HG03469 (cell line): Measurements from ENCODE around the gene SIAH2.

Experiments
- ATAC-seq: cut with Tn5 transposase; IDR thresholded peaks from one replicate; pipeline ENCODE4 v1.9.1; 2021; ENCODE audit warnings: mild to moderate bottlenecking, moderate library complexity, moderate number of reproducible peaks; ENCODE audit not compliant: unreplicated experiment

Gene SIAH2

DNA sequence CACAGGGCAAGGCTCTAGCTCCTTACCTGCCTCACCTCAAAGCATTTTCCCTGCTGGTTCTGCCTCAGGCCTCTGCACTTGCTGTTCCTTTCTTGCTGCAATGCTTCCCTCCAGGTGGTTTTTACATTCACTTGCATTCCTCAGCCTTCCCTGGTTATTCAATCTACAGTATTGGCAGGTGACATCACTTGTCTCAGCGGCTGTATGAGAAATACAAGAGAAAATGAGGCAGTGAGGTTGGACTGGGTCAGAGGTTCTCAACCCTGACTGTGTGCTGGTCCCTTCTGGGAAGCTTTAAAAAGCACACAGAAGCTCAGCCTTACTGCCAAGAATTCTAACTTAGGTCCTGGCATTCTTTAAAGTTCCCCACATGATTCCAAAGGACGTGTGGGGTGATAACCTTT, 26.7 kb downstream of the SIAH2 start:
- no peak for ATAC-seq

DNA sequence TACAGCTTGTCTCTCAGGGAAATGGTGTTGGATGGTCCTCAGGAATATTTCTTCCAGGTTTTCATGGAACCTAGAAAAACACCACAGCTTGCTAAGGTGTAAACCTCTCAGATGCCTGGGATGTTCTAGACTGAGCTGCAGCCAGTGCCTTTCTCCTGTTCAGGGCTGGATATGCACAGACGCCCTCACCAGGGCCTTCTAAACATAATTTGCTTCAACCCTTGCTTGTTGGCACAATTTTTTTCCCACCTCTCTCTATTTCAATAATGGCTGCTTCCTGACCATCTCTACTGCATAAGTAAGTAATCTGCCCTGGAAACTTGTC, 28.2 kb downstream of the SIAH2 start:
- no peak for ATAC-seq

DNA sequence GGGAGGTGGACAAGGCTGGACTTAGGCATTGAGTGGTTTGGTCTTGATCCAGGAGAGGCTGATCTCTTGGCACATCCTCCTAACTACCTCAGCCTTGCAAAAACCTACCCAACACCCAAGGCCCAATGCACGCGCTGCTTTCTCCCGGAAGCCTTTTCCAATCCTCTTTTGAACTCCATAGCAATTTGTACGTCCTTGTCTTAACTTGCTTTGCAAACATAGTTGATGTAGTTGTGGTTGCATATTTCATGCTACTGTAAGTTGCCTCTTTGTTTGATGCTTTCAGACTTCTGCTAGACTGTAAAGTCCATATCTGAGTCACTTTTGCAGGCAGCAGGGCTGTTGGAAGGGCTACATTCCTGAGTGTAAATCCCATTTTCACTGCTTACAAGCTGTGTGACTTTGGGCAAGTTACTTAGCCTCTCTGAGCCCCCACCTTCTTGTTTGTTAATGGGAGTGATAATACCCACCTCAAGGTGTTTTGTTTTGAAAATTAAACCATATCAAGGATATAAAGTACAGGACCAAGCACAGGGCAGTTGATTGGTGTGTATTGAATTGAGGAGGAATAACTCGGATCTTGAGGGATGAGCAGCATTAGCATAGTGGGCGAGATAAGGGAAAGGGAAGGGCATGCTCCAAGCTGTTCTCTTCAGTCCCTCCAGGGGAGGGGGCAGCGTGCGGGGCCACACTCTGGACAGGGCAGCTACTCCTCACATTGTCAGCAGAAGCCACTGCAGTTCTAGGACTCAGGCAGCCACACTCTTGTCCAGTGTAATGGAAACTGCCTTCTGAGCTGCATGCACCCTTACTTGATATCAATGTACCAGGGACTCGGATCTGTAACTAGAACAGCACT, 28.8 kb downstream of the SIAH2 start:
- no peak for ATAC-seq

DNA sequence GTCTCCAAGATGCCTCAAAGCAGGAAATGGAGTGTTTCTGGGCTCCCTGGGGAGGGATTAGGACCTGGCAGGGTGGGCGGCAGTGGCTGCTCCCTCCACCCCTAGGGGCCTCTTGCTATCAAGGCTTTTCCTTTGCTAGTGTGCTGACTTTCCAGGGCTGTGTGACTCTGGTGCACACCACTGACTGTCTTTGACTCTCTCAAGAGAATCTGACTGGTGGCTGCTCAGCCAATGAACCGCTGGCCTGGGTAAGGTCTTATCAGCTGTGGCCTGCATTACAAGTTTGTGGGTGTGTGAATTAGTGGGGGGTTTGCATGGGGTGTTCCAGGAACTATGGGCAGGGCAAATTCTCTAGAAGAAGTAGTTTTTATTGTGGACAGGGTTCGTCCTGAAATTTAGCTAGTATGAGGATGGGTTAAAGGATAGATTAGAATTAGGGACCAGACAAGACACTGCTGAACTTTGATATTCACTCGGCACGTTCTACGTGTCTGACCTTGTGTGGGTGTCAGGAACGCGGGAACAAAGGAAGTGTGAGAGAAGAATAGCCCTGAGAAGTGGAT, 29.5 kb downstream of the SIAH2 start:
- no peak for ATAC-seq

DNA sequence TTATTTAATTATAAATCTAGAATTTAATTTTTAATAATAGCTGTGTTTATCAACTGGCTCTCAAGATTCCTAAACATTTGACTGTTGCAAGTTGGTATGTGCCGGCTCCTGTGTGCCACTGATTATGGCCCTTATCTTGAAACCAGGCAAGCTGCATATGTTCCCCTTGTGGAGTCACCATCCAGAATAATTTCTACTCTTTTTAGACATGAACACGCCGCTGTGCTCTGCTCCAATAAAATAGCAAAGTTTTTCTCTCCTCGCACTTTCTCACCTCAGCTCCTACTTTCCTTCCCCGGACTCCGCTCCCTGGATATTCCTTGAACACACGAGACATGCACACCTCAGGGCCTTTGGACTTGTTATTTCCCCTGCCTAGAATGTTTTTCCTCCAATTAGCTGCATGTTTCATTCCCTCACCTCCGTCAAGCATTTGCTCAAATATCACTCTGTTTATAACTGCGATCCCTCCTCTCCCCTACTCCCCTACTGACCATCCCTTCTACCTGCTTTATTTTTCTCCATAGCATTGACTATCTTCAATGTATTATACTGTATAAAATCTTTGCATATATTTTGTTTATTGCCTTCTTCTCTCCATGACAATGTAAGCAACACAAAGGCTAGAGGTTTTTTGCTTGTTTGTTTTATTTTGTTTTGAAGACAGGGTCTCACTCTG, 33.1 kb downstream of the SIAH2 start:
- ATAC-seq: no peak

DNA sequence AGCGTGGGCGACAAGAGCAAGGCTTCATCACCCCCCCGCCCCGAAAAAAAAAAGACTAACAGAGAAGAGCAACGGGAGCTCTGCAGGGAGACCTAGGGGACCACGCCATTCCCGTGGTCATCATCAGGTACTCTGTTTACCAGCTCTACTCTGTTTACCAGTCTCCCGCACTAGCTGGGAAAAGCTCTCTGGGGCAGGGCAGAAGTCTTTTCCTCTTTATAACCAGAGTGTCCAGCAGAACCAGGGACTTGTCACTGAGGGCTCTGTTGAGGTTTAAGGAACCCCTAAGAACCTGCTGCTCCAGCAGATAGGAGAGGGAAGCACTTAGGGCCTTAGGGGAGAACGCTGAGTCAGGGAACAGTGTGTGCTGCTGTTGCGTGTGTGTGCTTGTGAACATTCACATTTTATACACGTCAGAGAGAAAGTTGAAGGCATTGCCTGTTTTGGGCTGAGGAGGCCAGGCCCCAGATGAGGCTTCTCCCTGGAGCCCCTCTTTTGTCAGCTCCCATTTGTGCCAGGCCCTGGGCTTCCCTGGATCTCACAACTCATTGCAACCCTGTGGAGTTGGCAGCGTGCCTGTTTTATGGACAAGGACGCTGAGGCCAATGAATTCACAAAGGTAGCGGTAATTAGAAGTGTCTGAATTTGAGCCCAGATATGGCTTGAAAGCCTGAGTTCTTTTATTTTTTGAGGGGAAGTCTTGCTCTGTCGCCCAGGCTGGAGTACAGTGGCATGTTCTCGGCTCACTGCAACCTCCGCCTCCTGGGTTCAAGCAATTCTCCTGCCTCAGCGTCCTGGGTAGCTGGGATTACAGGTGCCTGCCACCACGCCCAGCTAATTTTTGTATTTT, 35.1 kb downstream of the SIAH2 start:
- no peak for ATAC-seq

DNA sequence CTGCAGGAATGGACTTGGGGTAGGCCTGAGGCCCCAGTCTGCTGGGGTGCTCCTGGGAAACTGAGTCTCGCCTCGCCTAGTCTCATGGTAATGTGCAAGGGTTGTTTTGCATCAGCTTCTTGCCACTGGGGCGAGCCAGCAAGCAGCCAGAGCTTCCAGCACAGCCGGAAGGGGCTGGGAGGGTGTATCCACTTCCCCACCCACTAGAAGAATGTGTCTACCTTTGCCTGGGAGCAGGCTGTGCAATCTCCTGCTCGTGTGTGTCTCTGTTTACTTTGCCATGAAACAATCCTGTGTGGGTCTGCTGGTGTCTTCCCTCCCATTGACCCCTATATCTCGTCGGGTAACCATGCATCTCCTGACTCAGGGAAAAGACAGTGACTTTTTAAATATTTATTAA, 37.4 kb downstream of the SIAH2 start:
- ATAC-seq: no peak

DNA sequence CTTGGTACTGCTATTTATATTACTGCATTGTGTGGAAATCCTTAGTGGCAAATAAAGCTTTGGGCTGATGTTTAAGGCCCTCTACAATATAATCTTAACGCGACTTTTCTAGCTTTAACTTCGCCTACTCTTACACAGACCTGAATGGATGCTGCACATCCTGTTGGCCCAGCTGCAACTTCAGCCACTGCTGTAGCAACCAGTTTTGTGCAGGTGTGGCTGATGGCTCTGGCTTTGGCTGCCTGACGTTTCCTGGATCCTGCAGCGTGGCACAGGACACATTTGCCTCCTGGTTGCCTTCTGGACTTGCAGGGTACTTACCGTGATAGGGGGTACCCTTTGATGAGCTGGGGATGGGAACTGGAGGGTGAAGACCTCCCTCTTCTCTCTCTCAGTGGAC, 39.0 kb downstream of the SIAH2 start:
- no peak for ATAC-seq

DNA sequence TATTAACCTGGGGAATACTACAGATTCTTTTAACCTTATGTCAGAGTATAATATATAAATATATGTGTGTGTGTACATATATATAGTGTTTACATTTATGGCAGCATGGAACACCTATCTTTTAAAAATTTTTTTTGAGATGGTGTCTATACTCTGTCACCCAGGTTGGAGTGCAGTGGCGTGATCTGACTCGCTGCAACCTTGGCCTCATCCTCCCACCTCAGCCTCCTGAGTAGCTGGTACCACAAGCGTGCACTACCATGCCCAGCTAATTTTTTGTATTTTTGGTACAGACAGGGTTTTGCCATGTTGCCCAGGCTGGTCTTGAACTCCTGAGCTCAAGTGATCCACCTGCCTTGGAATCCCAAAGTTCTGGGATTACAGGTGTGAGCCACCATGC, 40.7 kb downstream of the SIAH2 start:
- ATAC-seq: no peak

DNA sequence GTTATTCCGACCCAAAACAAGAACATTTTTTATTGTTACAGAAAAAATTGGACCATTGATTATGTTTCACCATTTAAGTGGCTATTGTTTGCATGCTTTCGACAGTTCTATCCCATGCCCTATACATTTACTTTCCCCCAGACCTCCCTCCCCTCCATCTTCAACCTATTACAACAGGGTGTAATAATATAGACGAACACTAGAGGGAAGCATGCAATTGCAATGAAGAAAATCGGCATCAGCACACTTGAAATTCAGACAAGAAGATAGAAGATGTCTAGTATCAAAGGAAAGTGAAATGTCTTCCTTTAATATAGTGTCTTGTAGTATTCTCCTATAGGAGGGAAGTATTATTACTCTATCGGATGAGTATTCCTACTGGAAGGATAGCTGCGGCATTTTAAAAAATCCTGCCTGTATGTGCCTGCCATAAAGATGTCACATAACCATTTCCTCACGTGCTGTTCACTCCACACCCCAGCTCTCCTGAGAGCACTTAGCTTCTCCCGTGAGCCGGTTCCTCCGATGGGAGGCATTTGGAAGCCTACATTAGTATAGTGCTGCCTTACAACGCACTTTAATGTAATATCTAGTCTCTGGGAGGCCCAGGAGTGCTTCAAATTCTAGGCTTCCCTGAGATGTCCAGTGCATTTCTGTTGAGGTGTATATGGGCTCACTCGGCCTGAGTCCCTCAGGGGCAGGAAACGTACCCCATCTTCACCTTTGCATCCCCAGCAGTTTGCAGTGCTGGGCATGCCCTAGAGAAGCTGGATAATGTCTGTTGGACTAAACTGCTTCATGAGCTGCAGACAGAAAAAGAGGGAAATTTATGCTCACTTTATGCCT, 41.5 kb downstream of the SIAH2 start:
- ATAC-seq: no peak

DNA sequence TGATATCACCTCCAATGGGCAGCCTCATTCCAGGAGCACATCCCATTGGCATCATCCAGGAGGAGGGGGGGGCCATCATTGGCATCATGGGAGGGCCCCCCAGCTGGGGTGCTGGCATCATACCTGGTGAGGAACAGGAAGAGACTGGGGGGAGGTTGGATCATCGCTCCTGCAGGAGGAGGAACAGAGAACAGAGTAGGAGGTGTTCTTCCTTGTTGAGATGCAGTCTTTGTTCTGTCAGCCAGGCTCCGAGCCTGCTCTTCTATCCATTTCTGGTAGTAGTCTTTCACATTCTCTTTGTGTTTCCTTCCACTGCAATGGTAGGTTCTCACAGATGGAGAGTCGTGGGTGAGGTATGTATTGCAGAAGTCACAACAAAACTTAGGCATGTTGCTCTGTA, 42.5 kb downstream of the SIAH2 start:
- no peak for ATAC-seq

DNA sequence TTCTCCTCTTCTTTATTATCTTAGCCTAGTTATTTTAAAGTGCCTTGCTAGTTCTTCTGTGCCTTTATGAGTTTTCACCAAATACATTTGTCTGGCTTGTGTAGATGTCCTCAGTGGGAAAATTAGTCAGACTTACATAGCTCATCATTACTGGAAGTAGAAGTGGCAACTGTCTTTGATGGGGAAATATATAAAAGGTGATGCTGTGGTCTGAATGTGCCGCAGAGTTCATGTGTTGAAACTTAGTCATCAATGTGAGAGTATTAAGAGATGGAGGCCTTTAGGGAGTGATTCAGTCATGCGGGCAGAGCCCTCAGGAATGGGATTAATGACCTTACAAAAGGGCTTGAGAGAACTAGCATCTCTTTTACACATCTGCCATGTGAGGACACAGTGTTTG, 52.9 kb downstream of the SIAH2 start:
- ATAC-seq: no peak

DNA sequence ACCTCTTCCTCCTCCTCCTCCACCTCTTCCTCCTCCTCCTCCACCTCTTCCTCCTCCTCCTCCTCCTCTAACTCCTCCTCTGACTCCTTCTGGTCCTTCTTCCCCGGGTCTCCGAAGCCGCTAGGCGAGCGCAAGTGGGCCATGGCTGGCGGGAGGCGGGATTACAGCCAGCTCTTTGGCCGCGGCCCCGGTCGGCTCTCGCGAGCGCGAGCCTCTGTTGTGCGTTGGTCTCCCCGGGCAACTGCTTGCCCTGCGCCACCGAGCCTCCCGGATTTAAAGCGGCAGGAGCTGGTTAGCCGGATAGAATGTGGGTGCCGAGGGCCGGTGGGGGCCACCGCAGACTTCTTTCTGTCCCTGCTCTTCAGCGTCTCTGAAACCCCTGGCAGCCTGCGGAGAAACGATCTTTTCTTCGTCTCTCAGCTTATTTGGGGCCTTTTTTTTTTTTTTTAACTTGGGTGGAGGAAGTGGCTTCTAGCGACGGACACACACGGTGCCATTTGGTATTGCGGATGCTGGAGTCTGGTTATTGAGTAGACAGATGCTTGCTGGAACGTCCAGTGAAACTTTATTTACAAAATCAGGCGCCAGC, 59.1 kb downstream of the SIAH2 start, which contains the start of gene ERICH6:
Gene ERICH6, minus strand, starts transcription at position 165 of the 589 bp plus-strand sequence. Its CDS starts 22 bp downstream, at position 143.
- peak; percentile 94 for ATAC-seq

DNA sequence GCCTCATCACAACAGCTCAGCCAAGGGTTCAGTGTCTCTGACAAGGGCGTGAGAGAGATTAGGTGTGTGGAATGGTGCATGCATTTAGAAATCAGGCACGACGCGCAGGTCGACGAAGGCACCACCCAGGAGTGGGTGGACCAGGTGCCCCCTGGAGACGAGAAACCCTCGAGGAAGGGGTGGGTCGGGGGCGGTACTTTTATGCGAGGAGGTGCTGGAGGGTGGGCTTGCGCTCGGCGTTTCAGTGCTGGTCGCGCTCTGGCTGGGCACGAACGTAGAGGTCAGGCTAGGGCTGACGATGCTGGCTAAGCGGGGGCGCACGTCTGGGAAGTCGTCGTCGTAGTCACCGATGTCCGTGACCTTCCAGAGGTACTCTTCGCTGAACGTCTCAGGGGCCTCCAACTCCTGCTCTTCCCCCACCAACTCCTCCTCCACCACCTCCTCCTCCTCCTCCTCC, 59.6 kb downstream of the SIAH2 start:
- peak; percentile 10 for ATAC-seq

DNA sequence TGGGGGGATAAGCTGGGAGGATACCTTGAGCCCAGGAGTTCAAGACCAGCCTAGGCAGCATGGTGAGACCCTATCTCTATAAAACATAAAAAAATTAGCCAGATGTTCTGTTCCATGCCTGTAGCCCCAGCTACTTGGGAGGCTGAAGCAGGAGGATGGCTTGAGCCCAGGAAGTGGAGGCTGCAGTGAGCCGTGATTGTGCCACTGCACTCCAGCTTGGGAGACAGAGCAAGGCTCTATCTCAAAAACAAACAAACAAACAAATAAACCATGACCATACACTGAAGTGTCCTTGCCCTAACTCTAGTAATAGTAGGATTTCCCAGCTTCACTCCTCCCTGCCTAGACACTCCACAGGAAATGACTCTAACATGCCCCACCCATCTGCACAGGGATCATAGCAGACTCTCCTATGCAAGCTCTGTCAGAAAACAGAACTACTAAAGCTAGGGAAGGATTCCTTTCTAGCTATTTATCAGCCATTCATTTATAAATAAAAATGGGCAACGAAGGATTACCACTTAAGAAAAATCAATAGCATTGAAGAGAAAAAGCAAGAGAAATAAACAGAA, 63.8 kb downstream of the SIAH2 start:
- ATAC-seq: no peak

DNA sequence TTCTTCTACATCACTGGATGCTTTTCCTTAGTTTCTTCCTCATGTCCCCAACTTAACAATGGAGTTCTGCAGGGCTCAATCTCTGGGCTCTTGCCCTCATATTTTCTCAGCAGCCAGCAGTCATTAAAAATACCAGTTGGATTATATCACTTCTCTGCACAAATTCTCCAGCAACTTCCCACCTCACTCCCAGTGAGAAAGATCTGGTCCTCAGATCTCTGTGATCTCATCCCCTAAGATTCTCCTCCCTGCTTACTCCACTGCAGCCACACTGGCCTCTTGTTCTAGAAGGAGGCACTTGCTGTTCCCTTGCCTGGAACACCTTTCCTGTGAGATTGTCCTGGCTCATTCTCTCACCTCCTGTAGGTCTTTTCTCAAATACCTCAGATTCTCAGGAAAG, 65.3 kb downstream of the SIAH2 start:
- ATAC-seq: no peak

DNA sequence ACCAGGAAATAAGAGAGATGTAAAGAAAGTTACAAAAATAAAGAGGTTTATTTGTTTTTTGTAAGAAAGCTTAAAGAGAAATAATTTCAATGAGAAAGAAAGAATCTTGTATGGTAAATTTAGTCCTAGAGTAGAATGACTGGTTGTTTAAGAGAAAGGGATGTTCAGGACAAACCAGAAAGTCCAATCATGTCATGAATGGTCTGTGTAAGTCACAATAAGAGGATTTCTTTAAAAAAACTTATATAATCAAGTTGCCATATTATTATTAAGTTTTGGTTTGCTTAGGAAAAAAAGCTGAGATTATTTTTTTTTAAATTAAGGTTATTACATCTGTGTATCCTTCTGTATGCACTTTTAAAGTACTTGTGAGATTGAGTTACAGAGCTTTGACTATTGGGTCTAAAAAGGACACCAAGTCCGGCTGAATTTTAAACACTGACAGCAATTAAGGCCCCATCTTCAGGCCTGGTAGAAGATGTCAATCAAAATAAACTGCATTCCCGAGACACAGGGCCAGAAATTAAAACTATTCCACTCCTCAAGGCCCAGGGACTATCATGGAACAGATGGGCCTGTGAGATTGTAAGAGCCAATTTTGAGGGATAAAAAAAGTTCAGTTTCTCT, 71.4 kb downstream of the SIAH2 start:
- no peak for ATAC-seq
